B cell (primary cell): Measurements from ENCODE around the gene SKP1.
"Not testable (repeated sequence)": the region's sequence is repeated elsewhere in the genome, so short reads cannot be mapped to it uniquely, and the experiment has no call there.

Experiments
- EZH2 ChIP-seq: IDR thresholded peaks from 2 replicates; pipeline ENCODE4 v1.6.1; 2012; ENCODE audit warnings: borderline replicate concordance, low read depth, mild to moderate bottlenecking, moderate library complexity, low read length; ENCODE audit not compliant: insufficient read depth, poor library complexity, severe bottlenecking
- TF ChIP-seq, protein P1 (sequence below): fragments of 200-600 bp; IDR thresholded peaks from one replicate; pipeline ENCODE4 v1.8.0; 2022; ENCODE audit warnings: antibody characterized with exemption, mild to moderate bottlenecking

DNA sequence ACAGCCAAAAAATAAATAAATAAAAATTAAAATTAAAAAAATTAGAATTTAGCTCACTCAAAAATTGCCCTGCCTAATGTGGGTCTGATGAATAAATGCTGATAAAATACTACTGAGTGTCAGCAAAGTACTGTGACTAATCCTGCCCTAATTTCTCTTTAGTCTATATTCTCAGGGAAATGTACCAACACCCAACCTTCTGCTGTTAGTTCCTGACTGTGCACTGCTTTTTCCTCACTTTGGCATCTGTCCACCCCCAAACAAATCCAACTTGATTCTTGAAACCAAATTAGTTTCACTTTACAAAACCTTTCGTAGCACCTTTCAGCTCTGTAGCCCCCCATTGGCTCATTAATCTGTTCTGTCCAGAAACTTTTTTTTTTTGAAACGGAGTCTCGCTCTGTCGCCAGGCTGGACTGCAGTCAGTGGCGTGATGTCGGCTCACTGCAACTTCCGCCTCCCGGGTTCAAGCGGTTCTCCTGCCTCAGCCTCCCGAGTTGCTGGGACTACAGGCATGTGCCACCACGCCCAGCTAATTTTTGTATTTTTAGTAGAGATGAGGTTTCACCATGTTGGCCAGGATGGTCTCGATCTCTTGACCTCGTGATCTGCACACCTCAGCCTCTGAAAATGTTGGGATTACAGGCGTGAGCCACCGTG lies 24.4 kb downstream of the SKP1 start:
- TF ChIP-seq, protein P1, sequence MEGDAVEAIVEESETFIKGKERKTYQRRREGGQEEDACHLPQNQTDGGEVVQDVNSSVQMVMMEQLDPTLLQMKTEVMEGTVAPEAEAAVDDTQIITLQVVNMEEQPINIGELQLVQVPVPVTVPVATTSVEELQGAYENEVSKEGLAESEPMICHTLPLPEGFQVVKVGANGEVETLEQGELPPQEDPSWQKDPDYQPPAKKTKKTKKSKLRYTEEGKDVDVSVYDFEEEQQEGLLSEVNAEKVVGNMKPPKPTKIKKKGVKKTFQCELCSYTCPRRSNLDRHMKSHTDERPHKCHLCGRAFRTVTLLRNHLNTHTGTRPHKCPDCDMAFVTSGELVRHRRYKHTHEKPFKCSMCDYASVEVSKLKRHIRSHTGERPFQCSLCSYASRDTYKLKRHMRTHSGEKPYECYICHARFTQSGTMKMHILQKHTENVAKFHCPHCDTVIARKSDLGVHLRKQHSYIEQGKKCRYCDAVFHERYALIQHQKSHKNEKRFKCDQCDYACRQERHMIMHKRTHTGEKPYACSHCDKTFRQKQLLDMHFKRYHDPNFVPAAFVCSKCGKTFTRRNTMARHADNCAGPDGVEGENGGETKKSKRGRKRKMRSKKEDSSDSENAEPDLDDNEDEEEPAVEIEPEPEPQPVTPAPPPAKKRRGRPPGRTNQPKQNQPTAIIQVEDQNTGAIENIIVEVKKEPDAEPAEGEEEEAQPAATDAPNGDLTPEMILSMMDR, result not testable (repeated sequence)
- TF ChIP-seq EZH2, result not testable (repeated sequence)
